Activated CD4-positive, alpha-beta T cell treated with anti-CD3 and anti-CD28 coated beads for 36 hours (primary cell): ENCODE results near the gene AGBL1. TPM values are rescaled to one million over a fixed set of nuclear protein-coding genes. Genes with fewer than 3 reads are reported as not detected.
A peak's percentile ranks its signal among the peaks of the same experiment; 100 is the strongest.

Experiments used
- ATAC-seq: fragments of 200-7000 bp; cut with Tn5 transposase; one replicate; pipeline ENCODE4 v1.10.0; 2021; ENCODE audit warnings: mild to moderate bottlenecking, moderate library complexity
- CTCF ChIA-PET: fragments of 350-600 bp; sonication (Branson Sonifier 250); formaldehyde crosslinking; loops from one replicate; lab custom pipeline; 2021; ENCODE audit warnings: antibody characterized with exemption; lab: Charles Lee
- POLR2A ChIA-PET: fragments of 350-600 bp; sonication (Branson Sonifier 250); formaldehyde crosslinking; loops from one replicate; lab custom pipeline; 2021; ENCODE audit warnings: antibody characterized with exemption, inconsistent platforms; lab: Charles Lee
- DNase-seq: peaks from one replicate; pipeline ENCODE4 v3.0.0-alpha.2; 2020
- H3K27ac Mint-ChIP-seq: one replicate; pipeline ENCODE4 v1.8.0; 2021; ENCODE audit warnings: mixed read lengths
- H3K27me3 Mint-ChIP-seq: one replicate; pipeline ENCODE4 v1.8.0; 2021; ENCODE audit warnings: mixed read lengths
- H3K36me3 Mint-ChIP-seq: one replicate; pipeline ENCODE4 v1.8.0; 2021; ENCODE audit warnings: low read depth, mixed read lengths
- H3K4me1 Mint-ChIP-seq: one replicate; pipeline ENCODE4 v1.8.0; 2021; ENCODE audit warnings: mixed read lengths
- H3K4me3 Mint-ChIP-seq: one replicate; pipeline ENCODE4 v1.8.0; 2021; ENCODE audit warnings: mild to moderate bottlenecking, moderate library complexity, mixed read lengths
- H3K9me3 Mint-ChIP-seq: one replicate; pipeline ENCODE4 v1.8.0; 2021; ENCODE audit warnings: low read depth, mixed read lengths
- intact Hi-C, 2 experiments: fragments of 100-400 bp; cut with DNase I in 1 of 2; cut with micrococcal nuclease in 1 of 2; formaldehyde crosslinking; loops; one replicate each; pipeline versions ENCODE4 v1.14.2 to v1.15.1; 2022 to 2024; cut with DNase I, micrococcal nuclease
- total RNA-seq, 2 experiments: library from RNA; stranded (reverse); gene quantifications; one replicate each; pipeline ENCODE4 v1.2.3, GENCODE V29; 2021

Gene AGBL1
- total RNA-seq, 2 experiments from 2014 or later, result 0.04 to 0.05 TPM

GRCh38 chr15:86661580-86661979 lies 581.9 kb downstream of the AGBL1 start:
- Mint-ChIP-seq H3K9me3 (no peaks in the 10 kb centered on the region), H3K27me3 (no peaks in the 10 kb centered on the region), H3K27ac (no peak overlapping the region), H3K4me1 (peaks cover 11% of the 10 kb centered on the region), H3K4me3 (no peak overlapping the region), H3K36me3 (no peaks in the 10 kb centered on the region)
- ChIA-PET CTCF (interaction anchor here (1.0 kb wide), 1 partner anchor 13 kb away, joined by 3 read pairs; no protein-coding TSS in a partner anchor), POLR2A (no interaction called here)
- no peak for DNase-seq
- no peak for ATAC-seq
- intact Hi-C loops, result no loop called here

GRCh38 chr15:86663304-86663703 lies 583.6 kb downstream of the AGBL1 start:
- ATAC-seq, result no peak
- intact Hi-C loops, result no loop called here
- DNase-seq, result no peak
- CTCF ChIA-PET, result interaction anchor here (1.0 to 1.4 kb wide), 2 partner anchors 39 to 80 kb away, joined by 5 to 6 read pairs; no protein-coding TSS in a partner anchor
- Mint-ChIP-seq H3K9me3 (no peaks in the 10 kb centered on the region), H3K36me3 (no peaks in the 10 kb centered on the region), H3K27me3 (no peaks in the 10 kb centered on the region), H3K4me3 (no peak overlapping the region), H3K27ac (no peak overlapping the region), H3K4me1 (peaks cover 7% of the 10 kb centered on the region)
- POLR2A ChIA-PET, result no interaction called here

GRCh38 chr15:86663979-86664378 lies 584.3 kb downstream of the AGBL1 start:
- no peaks in the 10 kb centered on the region for H3K27me3 Mint-ChIP-seq
- H3K27ac Mint-ChIP-seq, result no peak overlapping the region
- peaks cover 7% of the 10 kb centered on the region for H3K4me1 Mint-ChIP-seq
- H3K4me3 Mint-ChIP-seq, result no peak overlapping the region
- POLR2A ChIA-PET, result no interaction called here
- H3K36me3 Mint-ChIP-seq, result no peaks in the 10 kb centered on the region
- CTCF ChIA-PET, result no interaction called here
- intact Hi-C loops, result no loop called here
- DNase-seq, result no peak
- ATAC-seq, result no peak
- no peaks in the 10 kb centered on the region for H3K9me3 Mint-ChIP-seq

- intact Hi-C loops, result no loop called here
- ATAC-seq (no peak), DNase-seq (no peak)
- Mint-ChIP-seq H3K4me3 (no peak overlapping the region), H3K27ac (no peak overlapping the region), H3K4me1 (peaks cover 7% of the 10 kb centered on the region), H3K27me3 (no peaks in the 10 kb centered on the region), H3K36me3 (no peaks in the 10 kb centered on the region), H3K9me3 (no peaks in the 10 kb centered on the region)
- POLR2A ChIA-PET, result no interaction called here
- CTCF ChIA-PET, result no interaction called here
These were observed 584.9 kb downstream of the AGBL1 start for GRCh38 chr15:86664581-86664980.

DNA sequence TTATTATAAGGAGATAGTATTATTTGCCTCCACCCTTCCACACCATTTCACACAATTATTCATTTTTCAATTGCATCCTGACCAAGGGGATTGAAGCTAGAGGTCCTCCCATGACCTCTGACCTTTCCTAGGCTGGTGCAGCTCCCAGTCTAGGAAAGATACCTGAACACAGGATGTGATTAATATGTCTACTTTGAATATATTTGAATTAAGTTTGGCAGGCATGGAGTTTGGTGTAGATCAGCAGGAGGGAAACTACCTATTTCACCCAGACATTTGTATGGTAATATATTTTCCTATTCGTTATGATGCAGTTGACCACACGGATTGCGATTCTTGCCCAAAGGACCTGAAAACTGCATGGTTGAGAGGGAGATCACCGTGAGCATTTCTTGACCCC lies 596.3 kb downstream of the AGBL1 start:
- ChIA-PET POLR2A (no interaction called here), CTCF (no interaction called here)
- intact Hi-C loops, result no loop called here
- Mint-ChIP-seq H3K9me3 (no peaks in the 10 kb centered on the region), H3K36me3 (no peaks in the 10 kb centered on the region), H3K4me1 (peaks cover 6% of the 10 kb centered on the region), H3K27me3 (peaks cover 5% of the 10 kb centered on the region), H3K27ac (no peak overlapping the region), H3K4me3 (no peak overlapping the region)
- DNase-seq (no peak), ATAC-seq (no peak)

GRCh38 chr15:86677278-86677677 lies 597.6 kb downstream of the AGBL1 start:
- intact Hi-C loops, result no loop called here
- no peak overlapping the region for H3K4me3 Mint-ChIP-seq
- CTCF ChIA-PET, result no interaction called here
- DNase-seq (no peak), ATAC-seq (no peak)
- POLR2A ChIA-PET, result no interaction called here
- H3K27me3 Mint-ChIP-seq, result peaks cover 7% of the 10 kb centered on the region
- H3K36me3 Mint-ChIP-seq, result no peaks in the 10 kb centered on the region
- H3K27ac Mint-ChIP-seq, result no peak overlapping the region
- H3K4me1 Mint-ChIP-seq, result peaks cover 6% of the 10 kb centered on the region
- H3K9me3 Mint-ChIP-seq, result no peaks in the 10 kb centered on the region

DNA sequence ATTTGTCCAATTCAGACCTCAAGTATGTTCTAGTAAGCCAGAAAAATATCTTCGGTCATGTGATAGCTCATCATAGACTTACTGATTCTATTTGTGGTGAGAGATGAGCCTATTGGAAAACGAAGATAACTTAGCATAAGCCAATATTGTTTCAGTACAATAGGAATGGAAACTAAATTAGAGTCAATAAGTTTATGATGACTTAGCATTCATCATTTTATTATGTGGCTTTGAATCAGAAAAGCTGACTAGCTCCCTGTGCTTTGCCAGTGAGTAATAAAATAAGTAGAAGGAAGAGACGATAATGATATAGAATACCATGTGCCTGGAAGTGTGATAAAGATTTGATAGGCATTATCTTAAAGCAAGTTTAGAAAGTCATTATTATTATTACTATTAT lies 605.6 kb downstream of the AGBL1 start:
- ATAC-seq, result no peak
- DNase-seq, result no peak
- no peak overlapping the region for H3K4me3 Mint-ChIP-seq
- H3K27ac Mint-ChIP-seq, result no peak overlapping the region
- CTCF ChIA-PET, result interaction anchor here (1.7 kb wide), 1 partner anchor 12 kb away, joined by 5 read pairs; no protein-coding TSS in a partner anchor
- no peaks in the 10 kb centered on the region for H3K36me3 Mint-ChIP-seq
- H3K27me3 Mint-ChIP-seq, result peaks cover 5% of the 10 kb centered on the region
- POLR2A ChIA-PET, result no interaction called here
- no peaks in the 10 kb centered on the region for H3K9me3 Mint-ChIP-seq
- H3K4me1 Mint-ChIP-seq, result peaks cover 2% of the 10 kb centered on the region
- intact Hi-C loops, result no loop called here

- Mint-ChIP-seq H3K4me3 (no peak overlapping the region), H3K4me1 (peaks cover 2% of the 10 kb centered on the region), H3K27ac (no peak overlapping the region), H3K27me3 (no peaks in the 10 kb centered on the region), H3K36me3 (no peaks in the 10 kb centered on the region), H3K9me3 (no peaks in the 10 kb centered on the region)
- no peak for DNase-seq
- ChIA-PET CTCF (no interaction called here), POLR2A (interaction anchor here (1.1 kb wide), 1 partner anchor 35 kb away, joined by 3 read pairs; no protein-coding TSS in a partner anchor)
- intact Hi-C loops, result no loop called here
- ATAC-seq, result no peak
These were observed 609.3 kb downstream of the AGBL1 start for GRCh38 chr15:86689006-86689405.

GRCh38 chr15:86690566-86690965 lies 610.9 kb downstream of the AGBL1 start:
- ATAC-seq (peak; percentile 26), DNase-seq (peak; percentile 6)
- Mint-ChIP-seq H3K4me3 (no peak overlapping the region), H3K4me1 (peaks cover 2% of the 10 kb centered on the region), H3K27ac (no peak overlapping the region), H3K9me3 (no peaks in the 10 kb centered on the region), H3K27me3 (no peaks in the 10 kb centered on the region), H3K36me3 (no peaks in the 10 kb centered on the region)
- ChIA-PET POLR2A (no interaction called here), CTCF (interaction anchor here (1.0 kb wide), 1 partner anchor 37 kb away, joined by 4 read pairs; no protein-coding TSS in a partner anchor)
- intact Hi-C loops, result no loop called here

GRCh38 chr15:86691091-86691663 lies 611.5 kb downstream of the AGBL1 start:
- ATAC-seq (no peak), DNase-seq (no peak)
- intact Hi-C loops, result no loop called here
- H3K4me1 Mint-ChIP-seq, result no peaks in the 10 kb centered on the region
- no peaks in the 10 kb centered on the region for H3K27me3 Mint-ChIP-seq
- no peak overlapping the region for H3K4me3 Mint-ChIP-seq
- POLR2A ChIA-PET, result no interaction called here
- H3K27ac Mint-ChIP-seq, result no peak overlapping the region
- H3K9me3 Mint-ChIP-seq, result no peaks in the 10 kb centered on the region
- no peaks in the 10 kb centered on the region for H3K36me3 Mint-ChIP-seq
- CTCF ChIA-PET, result interaction anchor here (1.0 kb wide), 1 partner anchor 37 kb away, joined by 4 read pairs; no protein-coding TSS in a partner anchor

DNA sequence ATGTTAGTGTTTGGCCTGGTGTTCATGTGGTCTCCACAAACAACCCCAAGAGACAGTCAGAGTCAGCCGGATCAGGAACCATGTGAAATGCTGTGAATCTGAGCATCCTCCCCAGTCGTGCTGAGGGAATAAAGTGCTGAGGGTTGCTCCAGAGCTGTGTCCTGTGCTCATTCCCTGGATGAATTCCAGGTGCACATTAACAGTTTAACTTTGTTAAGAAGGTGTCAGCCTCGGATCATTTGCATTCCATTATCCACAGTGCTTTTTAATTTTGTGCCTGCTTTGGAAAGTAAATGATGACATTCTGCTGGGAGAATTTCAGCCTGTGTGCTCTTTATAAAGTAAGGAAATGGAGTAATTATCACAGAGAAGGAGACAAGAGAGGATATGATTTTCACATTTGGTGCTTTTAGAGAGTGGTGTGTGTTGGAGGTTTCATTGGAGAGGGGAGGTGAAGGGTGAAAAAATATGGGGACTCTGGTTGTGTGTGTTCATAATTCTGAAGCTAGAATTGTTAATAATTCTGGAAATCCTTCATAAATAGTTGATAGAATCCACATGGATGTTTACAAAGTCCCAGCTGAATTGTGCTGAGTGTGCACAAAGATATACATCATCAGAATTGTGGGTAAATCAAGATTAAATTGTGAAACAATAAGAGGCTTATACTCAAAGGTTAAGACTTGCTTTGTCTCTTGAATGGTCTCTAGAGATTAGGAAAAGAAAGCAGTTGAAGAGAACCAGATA lies 621.4 kb downstream of the AGBL1 start:
- Mint-ChIP-seq H3K36me3 (peaks cover 2% of the 10 kb centered on the region), H3K9me3 (peaks cover 2% of the 10 kb centered on the region), H3K27me3 (peaks cover 4% of the 10 kb centered on the region), H3K27ac (no peak overlapping the region), H3K4me3 (no peak overlapping the region), H3K4me1 (no peaks in the 10 kb centered on the region)
- CTCF ChIA-PET, result no interaction called here
- POLR2A ChIA-PET, result no interaction called here
- DNase-seq, result no peak
- ATAC-seq, result no peak
- intact Hi-C loops, result no loop called here

GRCh38 chr15:86701611-86701963 lies 621.9 kb downstream of the AGBL1 start:
- H3K27me3 Mint-ChIP-seq, result peaks cover 4% of the 10 kb centered on the region
- H3K9me3 Mint-ChIP-seq, result peaks cover 2% of the 10 kb centered on the region
- peaks cover 2% of the 10 kb centered on the region for H3K36me3 Mint-ChIP-seq
- CTCF ChIA-PET, result no interaction called here
- H3K4me3 Mint-ChIP-seq, result no peak overlapping the region
- POLR2A ChIA-PET, result no interaction called here
- DNase-seq, result no peak
- no peak for ATAC-seq
- no peaks in the 10 kb centered on the region for H3K4me1 Mint-ChIP-seq
- H3K27ac Mint-ChIP-seq, result no peak overlapping the region
- intact Hi-C loops, result no loop called here
